WTC11 (cell line): Measurements from ENCODE around the gene FANCD2OS. TPM values are rescaled to one million over a fixed set of nuclear protein-coding genes. Genes with fewer than 3 reads are reported as not detected.

Experiments used
- ATAC-seq: fragments of 200-7000 bp; cut with Tn5 transposase; 2 replicates; pipeline ENCODE4 v1.10.0; 2021; ENCODE audit warnings: mild to moderate bottlenecking, moderate library complexity
- CTCF ChIA-PET: fragments of 300-600 bp; sonication (Branson Sonifier 250); formaldehyde crosslinking; loops from one replicate; lab custom pipeline; 2021; ENCODE audit warnings: antibody characterized with exemption; lab: Charles Lee
- POLR2A ChIA-PET: fragments of 350-600 bp; sonication (Branson Sonifier 250); formaldehyde crosslinking; loops from one replicate; lab custom pipeline; 2021; ENCODE audit warnings: antibody characterized with exemption; lab: Charles Lee
- DNase-seq: peaks from one replicate; pipeline ENCODE4 v3.0.0; 2021; ENCODE audit warnings: low spot score
- H3K27ac Mint-ChIP-seq: 2 replicates; pipeline ENCODE4 v1.8.0; 2021; ENCODE audit warnings: mixed read lengths
- H3K27me3 Mint-ChIP-seq: 2 replicates; pipeline ENCODE4 v1.8.0; 2021; ENCODE audit warnings: low read depth, mild to moderate bottlenecking, moderate library complexity, mixed read lengths
- H3K36me3 Mint-ChIP-seq: 2 replicates; pipeline ENCODE4 v1.8.0; 2021; ENCODE audit warnings: mixed read lengths
- H3K4me1 Mint-ChIP-seq: 2 replicates; pipeline ENCODE4 v1.8.0; 2022; ENCODE audit warnings: mixed read lengths
- H3K4me3 Mint-ChIP-seq: 2 replicates; pipeline ENCODE4 v1.8.0; 2021; ENCODE audit warnings: mild to moderate bottlenecking, moderate library complexity, mixed read lengths
- H3K9me3 Mint-ChIP-seq: 2 replicates; pipeline ENCODE4 v1.8.0; 2021; ENCODE audit warnings: mixed read lengths
- FOXP1 ChIP-seq: sonication (generic); formaldehyde crosslinking; IDR thresholded peaks from 2 replicates; pipeline ENCODE4 v1.8.0; 2022; ENCODE audit warnings: missing genetic modification reagents, mild to moderate bottlenecking, moderate library complexity, borderline replicate concordance
- GABPB1 ChIP-seq: sonication (generic); formaldehyde crosslinking; IDR thresholded peaks from 2 replicates; pipeline ENCODE4 v1.8.1; 2023; ENCODE audit warnings: mild to moderate bottlenecking, missing genetic modification reagents
- GTF2I ChIP-seq: fragments of 250-450 bp; sonication (Bioruptor Pico); conservative IDR thresholded peaks from 2 replicates; pipeline ENCODE4 v1.4.0; 2021; ENCODE audit warnings: mild to moderate bottlenecking
- KAT7 ChIP-seq: sonication (generic); formaldehyde crosslinking; IDR thresholded peaks from 2 replicates; pipeline ENCODE4 v1.8.1; 2023; ENCODE audit warnings: missing genetic modification reagents, mild to moderate bottlenecking, borderline replicate concordance
- NFATC4 ChIP-seq: fragments of 250-450 bp; sonication (Bioruptor Pico); IDR thresholded peaks from 2 replicates; pipeline ENCODE4 v1.9.0; 2021; ENCODE audit warnings: mild to moderate bottlenecking
- NR3C1 ChIP-seq: sonication (generic); formaldehyde crosslinking; conservative IDR thresholded peaks from 2 replicates; pipeline ENCODE4 v1.8.1; 2023; ENCODE audit warnings: low read depth, mild to moderate bottlenecking, missing genetic modification reagents
- OVOL2 ChIP-seq: fragments of 250-450 bp; sonication (Bioruptor Pico); IDR thresholded peaks from 2 replicates; pipeline ENCODE4 v1.9.0; 2021; ENCODE audit warnings: mild to moderate bottlenecking, borderline replicate concordance
- TEAD1 ChIP-seq: sonication (generic); formaldehyde crosslinking; IDR thresholded peaks from 2 replicates; pipeline ENCODE4 v1.8.0; 2022; ENCODE audit warnings: mild to moderate bottlenecking, missing genetic modification reagents
- total RNA-seq: library from RNA; stranded (reverse); gene quantifications from 3 replicates; pipeline ENCODE4 v1.2.3, GENCODE V29; 2021
- TF ChIP-seq, protein P1 (sequence below): fragments of 250-450 bp; sonication (Bioruptor Pico); IDR thresholded peaks from 2 replicates; pipeline ENCODE4 v1.9.0; 2021; ENCODE audit warnings: mild to moderate bottlenecking
- TF ChIP-seq, protein P2 (sequence below): fragments of 200-600 bp; IDR thresholded peaks from 2 replicates; pipeline ENCODE4 v1.8.0; 2022; ENCODE audit warnings: antibody characterized with exemption
- TF ChIP-seq, protein P3 (sequence below): sonication (generic); formaldehyde crosslinking; IDR thresholded peaks from 2 replicates; pipeline ENCODE4 v1.8.0; 2022; ENCODE audit warnings: mild to moderate bottlenecking, missing genetic modification reagents
- TF ChIP-seq, protein P4 (sequence below): sonication (generic); formaldehyde crosslinking; IDR thresholded peaks from 2 replicates; pipeline ENCODE4 v1.8.0; 2023; ENCODE audit warnings: missing genetic modification reagents, mild to moderate bottlenecking, borderline replicate concordance
- TF ChIP-seq, protein P5 (sequence below): fragments of 250-450 bp; sonication (Bioruptor Pico); IDR thresholded peaks from 2 replicates; pipeline ENCODE4 v1.8.0; 2021; ENCODE audit warnings: mild to moderate bottlenecking
- TF ChIP-seq, protein P6 (sequence below): fragments of 250-450 bp; sonication (Bioruptor Pico); IDR thresholded peaks from 2 replicates; pipeline ENCODE4 v1.9.0; 2021; ENCODE audit warnings: moderate library complexity, mild to moderate bottlenecking, inconsistent platforms, borderline replicate concordance
- TF ChIP-seq, protein P7 (sequence below): sonication (generic); formaldehyde crosslinking; IDR thresholded peaks from 2 replicates; pipeline ENCODE4 v1.8.0; 2022; ENCODE audit warnings: mild to moderate bottlenecking, missing genetic modification reagents

FANCD2OS gene
- total RNA-seq, 1 experiment from 2014 or later: not detected

DNA sequence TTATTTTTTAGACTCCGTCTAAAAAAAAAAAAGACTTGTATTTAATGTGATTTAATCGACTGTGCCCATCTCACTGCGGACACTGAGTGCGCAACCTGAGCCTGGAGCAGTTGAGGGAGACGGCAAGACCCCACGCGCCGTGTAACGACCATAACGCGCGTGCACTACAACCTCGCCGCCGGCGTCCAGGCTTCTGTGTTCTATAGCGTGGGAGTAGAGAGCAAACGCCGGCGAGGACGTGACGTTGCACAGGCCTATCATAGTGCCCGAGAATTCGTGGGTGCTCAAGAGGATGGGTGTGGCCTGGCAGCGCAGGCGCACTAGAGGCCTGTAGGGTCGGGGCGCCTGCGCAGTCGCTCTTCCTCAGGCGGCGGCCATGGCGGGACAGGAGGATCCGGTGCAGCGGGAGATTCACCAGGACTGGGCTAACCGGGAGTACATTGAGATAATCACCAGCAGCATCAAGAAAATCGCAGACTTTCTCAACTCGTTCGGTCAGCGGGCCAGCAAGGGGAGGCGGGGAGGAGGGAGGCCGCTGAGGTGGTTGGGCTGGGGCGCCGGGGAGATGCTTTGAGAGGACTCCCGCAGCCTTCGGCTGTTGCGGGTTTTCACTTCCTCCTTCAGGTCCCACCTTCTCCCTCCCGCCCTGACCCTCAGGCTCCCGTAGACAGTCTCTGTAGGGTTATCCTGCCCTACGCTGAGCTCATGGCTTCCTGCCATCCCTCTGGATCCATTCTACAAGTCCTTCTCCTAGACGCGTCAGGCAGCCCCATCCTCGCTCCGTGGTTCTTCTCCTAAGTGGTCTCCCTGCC is 7.5 kb upstream of the FANCD2OS start, which contains the start of gene BRK1 (continued):
- TF ChIP-seq NFATC4 (CRISPR knock-in tag) (no peak), TEAD1 (peak; percentile 33; the same call in 1 of the 2 replicates)
- TF ChIP-seq, all 79 proteins: peak for 14

DNA sequence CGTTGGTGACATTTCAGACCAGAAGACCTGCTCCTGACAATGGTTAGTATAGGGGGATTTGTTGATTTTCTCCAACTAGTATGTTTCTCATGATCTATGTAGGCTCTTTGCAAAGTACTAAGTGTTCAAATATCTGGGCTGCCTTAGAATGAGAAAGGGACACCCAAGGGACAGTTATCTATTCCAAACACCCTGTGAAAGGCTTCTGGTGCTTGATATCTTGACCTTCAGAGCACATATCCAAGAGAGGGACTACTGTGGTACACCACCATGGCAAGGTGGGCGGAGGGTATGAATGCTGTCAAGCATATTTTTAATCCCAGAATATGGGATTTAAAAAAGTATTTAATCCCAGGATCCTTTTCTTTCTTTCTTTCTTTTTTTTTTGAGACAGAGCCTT is 1.1 kb downstream of the FANCD2OS start:
- no peak for TF ChIP-seq OVOL2 (CRISPR knock-in tag)
- TF ChIP-seq, protein P1, sequence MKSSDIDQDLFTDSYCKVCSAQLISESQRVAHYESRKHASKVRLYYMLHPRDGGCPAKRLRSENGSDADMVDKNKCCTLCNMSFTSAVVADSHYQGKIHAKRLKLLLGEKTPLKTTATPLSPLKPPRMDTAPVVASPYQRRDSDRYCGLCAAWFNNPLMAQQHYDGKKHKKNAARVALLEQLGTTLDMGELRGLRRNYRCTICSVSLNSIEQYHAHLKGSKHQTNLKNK: no peak
- no peak for TF ChIP-seq GTF2I
- TF ChIP-seq, protein P2, sequence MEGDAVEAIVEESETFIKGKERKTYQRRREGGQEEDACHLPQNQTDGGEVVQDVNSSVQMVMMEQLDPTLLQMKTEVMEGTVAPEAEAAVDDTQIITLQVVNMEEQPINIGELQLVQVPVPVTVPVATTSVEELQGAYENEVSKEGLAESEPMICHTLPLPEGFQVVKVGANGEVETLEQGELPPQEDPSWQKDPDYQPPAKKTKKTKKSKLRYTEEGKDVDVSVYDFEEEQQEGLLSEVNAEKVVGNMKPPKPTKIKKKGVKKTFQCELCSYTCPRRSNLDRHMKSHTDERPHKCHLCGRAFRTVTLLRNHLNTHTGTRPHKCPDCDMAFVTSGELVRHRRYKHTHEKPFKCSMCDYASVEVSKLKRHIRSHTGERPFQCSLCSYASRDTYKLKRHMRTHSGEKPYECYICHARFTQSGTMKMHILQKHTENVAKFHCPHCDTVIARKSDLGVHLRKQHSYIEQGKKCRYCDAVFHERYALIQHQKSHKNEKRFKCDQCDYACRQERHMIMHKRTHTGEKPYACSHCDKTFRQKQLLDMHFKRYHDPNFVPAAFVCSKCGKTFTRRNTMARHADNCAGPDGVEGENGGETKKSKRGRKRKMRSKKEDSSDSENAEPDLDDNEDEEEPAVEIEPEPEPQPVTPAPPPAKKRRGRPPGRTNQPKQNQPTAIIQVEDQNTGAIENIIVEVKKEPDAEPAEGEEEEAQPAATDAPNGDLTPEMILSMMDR: no peak
- no peak for TF ChIP-seq KAT7 (CRISPR knock-in tag)
- TF ChIP-seq, protein P3, sequence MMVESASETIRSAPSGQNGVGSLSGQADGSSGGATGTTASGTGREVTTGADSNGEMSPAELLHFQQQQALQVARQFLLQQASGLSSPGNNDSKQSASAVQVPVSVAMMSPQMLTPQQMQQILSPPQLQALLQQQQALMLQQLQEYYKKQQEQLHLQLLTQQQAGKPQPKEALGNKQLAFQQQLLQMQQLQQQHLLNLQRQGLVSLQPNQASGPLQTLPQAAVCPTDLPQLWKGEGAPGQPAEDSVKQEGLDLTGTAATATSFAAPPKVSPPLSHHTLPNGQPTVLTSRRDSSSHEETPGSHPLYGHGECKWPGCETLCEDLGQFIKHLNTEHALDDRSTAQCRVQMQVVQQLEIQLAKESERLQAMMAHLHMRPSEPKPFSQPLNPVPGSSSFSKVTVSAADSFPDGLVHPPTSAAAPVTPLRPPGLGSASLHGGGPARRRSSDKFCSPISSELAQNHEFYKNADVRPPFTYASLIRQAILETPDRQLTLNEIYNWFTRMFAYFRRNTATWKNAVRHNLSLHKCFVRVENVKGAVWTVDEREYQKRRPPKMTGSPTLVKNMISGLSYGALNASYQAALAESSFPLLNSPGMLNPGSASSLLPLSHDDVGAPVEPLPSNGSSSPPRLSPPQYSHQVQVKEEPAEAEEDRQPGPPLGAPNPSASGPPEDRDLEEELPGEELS (CRISPR knock-in tag): no peak
- TF ChIP-seq, protein P4, sequence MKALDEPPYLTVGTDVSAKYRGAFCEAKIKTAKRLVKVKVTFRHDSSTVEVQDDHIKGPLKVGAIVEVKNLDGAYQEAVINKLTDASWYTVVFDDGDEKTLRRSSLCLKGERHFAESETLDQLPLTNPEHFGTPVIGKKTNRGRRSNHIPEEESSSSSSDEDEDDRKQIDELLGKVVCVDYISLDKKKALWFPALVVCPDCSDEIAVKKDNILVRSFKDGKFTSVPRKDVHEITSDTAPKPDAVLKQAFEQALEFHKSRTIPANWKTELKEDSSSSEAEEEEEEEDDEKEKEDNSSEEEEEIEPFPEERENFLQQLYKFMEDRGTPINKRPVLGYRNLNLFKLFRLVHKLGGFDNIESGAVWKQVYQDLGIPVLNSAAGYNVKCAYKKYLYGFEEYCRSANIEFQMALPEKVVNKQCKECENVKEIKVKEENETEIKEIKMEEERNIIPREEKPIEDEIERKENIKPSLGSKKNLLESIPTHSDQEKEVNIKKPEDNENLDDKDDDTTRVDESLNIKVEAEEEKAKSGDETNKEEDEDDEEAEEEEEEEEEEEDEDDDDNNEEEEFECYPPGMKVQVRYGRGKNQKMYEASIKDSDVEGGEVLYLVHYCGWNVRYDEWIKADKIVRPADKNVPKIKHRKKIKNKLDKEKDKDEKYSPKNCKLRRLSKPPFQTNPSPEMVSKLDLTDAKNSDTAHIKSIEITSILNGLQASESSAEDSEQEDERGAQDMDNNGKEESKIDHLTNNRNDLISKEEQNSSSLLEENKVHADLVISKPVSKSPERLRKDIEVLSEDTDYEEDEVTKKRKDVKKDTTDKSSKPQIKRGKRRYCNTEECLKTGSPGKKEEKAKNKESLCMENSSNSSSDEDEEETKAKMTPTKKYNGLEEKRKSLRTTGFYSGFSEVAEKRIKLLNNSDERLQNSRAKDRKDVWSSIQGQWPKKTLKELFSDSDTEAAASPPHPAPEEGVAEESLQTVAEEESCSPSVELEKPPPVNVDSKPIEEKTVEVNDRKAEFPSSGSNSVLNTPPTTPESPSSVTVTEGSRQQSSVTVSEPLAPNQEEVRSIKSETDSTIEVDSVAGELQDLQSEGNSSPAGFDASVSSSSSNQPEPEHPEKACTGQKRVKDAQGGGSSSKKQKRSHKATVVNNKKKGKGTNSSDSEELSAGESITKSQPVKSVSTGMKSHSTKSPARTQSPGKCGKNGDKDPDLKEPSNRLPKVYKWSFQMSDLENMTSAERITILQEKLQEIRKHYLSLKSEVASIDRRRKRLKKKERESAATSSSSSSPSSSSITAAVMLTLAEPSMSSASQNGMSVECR (CRISPR knock-in tag): no peak
- TF ChIP-seq, protein P5, sequence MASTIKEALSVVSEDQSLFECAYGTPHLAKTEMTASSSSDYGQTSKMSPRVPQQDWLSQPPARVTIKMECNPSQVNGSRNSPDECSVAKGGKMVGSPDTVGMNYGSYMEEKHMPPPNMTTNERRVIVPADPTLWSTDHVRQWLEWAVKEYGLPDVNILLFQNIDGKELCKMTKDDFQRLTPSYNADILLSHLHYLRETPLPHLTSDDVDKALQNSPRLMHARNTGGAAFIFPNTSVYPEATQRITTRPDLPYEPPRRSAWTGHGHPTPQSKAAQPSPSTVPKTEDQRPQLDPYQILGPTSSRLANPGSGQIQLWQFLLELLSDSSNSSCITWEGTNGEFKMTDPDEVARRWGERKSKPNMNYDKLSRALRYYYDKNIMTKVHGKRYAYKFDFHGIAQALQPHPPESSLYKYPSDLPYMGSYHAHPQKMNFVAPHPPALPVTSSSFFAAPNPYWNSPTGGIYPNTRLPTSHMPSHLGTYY (CRISPR knock-in tag): no peak
- no peak for TF ChIP-seq NR3C1
- no peak for TF ChIP-seq GABPB1 (CRISPR knock-in tag)
- no peak for TF ChIP-seq FOXP1
- TF ChIP-seq, protein P6, sequence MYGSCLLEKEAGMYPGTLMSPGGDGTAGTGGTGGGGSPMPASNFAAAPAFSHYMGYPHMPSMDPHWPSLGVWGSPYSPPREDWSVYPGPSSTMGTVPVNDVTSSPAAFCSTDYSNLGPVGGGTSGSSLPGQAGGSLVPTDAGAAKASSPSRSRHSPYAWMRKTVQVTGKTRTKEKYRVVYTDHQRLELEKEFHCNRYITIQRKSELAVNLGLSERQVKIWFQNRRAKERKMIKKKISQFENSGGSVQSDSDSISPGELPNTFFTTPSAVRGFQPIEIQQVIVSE (CRISPR knock-in tag): no peak
- TF ChIP-seq, protein P7, sequence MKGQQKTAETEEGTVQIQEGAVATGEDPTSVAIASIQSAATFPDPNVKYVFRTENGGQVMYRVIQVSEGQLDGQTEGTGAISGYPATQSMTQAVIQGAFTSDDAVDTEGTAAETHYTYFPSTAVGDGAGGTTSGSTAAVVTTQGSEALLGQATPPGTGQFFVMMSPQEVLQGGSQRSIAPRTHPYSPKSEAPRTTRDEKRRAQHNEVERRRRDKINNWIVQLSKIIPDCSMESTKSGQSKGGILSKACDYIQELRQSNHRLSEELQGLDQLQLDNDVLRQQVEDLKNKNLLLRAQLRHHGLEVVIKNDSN: no peak
- Mint-ChIP-seq H3K4me1 (no peaks in the 10 kb centered on the region), H3K36me3 (peaks cover 2% of the 10 kb centered on the region), H3K9me3 (no peaks in the 10 kb centered on the region), H3K27me3 (no peaks in the 10 kb centered on the region), H3K4me3 (no peak overlapping the region), H3K27ac (no peak overlapping the region)
- ChIA-PET POLR2A (no interaction called here), CTCF (no interaction called here)
- DNase-seq: no peak
- ATAC-seq: no peak
